HCEC 1CT (cell line): ENCODE results near the gene LY6G6C.

Source experiments
- DNase-seq: peaks from one replicate; pipeline ENCODE4 v3.0.0-alpha.2; 2017

The LY6G6C gene

DNA sequence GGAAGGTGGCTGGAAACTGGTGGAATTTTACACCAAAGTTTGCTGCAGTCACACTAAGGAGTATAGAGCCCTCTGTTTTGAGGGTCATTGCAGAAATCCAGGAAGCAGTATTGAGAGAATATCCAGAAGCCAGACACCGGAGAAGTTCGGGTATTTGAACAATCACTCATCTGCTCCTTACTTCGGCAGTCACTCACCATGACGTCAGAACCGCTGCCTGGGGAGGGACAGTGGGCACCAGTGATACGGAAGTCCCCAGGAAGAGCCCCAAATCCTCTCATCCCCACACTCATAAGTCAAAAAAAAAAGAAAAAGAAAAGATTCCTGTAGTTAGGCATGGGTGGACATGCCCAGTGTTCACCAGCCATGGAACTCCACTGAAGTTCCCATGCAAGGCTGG, 44.6 kb downstream of the LY6G6C start:
- no peak for DNase-seq

DNA sequence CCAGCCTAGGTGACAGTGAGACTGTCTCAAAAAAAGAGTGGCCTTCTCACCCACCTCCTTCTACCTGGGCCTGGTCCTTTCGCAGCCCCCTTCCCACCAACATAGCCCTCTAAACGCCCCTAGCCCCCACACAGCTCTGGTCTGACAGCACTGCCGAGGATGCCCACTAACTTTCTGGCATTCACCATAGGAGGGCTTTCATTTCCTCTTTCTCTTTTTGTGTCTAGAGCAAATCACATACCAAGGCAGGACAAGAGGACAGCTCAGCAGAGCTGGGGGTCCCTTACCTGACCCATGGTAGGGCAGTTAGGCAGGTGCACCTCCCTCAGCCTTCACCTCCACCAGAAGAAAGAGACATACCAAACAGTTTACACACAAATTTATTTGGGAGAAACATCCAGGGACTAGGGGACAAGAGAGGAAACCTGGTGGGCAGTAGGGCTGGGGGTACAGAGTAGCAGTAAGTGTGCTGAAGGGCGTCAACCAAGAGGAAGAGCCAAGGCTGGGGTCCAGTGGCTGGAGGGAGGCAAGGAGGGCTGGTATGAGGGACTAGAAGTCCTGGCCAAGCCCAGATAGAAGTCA, 45.1 kb downstream of the LY6G6C start:
- no peak for DNase-seq

DNA sequence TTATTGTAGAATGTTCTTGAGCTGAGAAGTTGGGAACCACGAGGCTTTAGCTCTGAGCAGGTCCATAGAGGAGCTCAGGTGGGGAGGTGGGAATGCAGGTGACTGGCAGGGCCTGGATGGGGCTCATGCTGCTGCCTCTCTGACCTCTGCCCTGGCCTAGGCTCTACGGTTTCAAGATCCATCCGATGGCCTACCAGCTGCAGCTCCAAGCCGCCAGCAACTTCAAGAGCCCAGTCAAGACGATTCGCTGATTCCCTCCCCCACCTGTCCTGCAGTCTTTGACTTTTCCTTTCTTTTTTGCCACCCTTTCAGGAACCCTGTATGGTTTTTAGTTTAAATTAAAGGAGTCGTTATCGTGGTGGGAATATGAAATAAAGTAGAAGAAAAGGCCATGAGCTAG, 51.9 kb downstream of the LY6G6C start, which contains the start of gene LY6G5B:
TSS of gene LY6G5B (plus strand) at position 301 of the 400 bp plus-strand sequence. CDS start 975 bp downstream, outside the sequence.
- DNase-seq: no peak
